Fibroblast of the aortic adventitia (primary cell): Measurements from ENCODE around the gene PRB3. TPM values are rescaled to one million over a fixed set of nuclear protein-coding genes. Genes with fewer than 3 reads are reported as not detected.
A peak's percentile ranks its signal among the peaks of the same experiment; 100 is the strongest.

Experiments used
- DNase-seq: peaks from one replicate; pipeline ENCODE4 v3.0.0-alpha.2; 2010; ENCODE audit warnings: low read depth
- H3K4me3 ChIP-seq: 2 replicates; pipeline ENCODE4 v1.5.1; 2011; ENCODE audit warnings: low read depth, mild to moderate bottlenecking, control low read depth, low read length, moderate library complexity
- CTCF ChIP-seq: IDR thresholded peaks from 2 replicates; pipeline ENCODE4 v1.5.1; 2011; ENCODE audit warnings: mild to moderate bottlenecking, low read length, control low read depth, inconsistent platforms; ENCODE audit not compliant: insufficient read depth
- total RNA-seq: library from RNA; depleted of rRNA; stranded (reverse); fragments of >200 nt; gene quantifications from 2 replicates; pipeline ENCODE4 v1.2.3, GENCODE V29; 2012; ENCODE audit warnings: low replicate concordance

PRB3 gene
- total RNA-seq, 1 donor = not detected

GRCh38 chr12:11240348-11240930, 29.1 kb downstream of the PRB3 start:
- no peak overlapping the region for H3K4me3 ChIP-seq
- no peak for DNase-seq
- no peak for TF ChIP-seq CTCF

GRCh38 chr12:11238275-11238674, 31.2 kb downstream of the PRB3 start:
- no peak overlapping the region for H3K4me3 ChIP-seq
- TF ChIP-seq CTCF = no peak
- no peak for DNase-seq

GRCh38 chr12:11233532-11233931, 36.0 kb downstream of the PRB3 start:
- TF ChIP-seq CTCF = no peak
- no peak for DNase-seq
- H3K4me3 ChIP-seq = no peak overlapping the region

- DNase-seq = peak; percentile 59
These were observed 41.1 kb downstream of the PRB3 start for GRCh38 chr12:11228296-11228879.

GRCh38 chr12:11227373-11227772, 42.1 kb downstream of the PRB3 start:
- no peak for TF ChIP-seq CTCF
- H3K4me3 ChIP-seq = no peak overlapping the region

More at GRCh38 chr12:11228296-11228879, 41.1 kb downstream of the PRB3 start:
- peak; percentile 77 for TF ChIP-seq CTCF
- H3K4me3 ChIP-seq = no peak overlapping the region

More at GRCh38 chr12:11227373-11227772, 42.1 kb downstream of the PRB3 start:
- DNase-seq = no peak

Other genes starting within 250 kb of the PRB3 start
- 6.3 and 6.5 TPM in 2 replicates for gene TAS2R19, start 247.1 kb downstream of the PRB3 start, total RNA-seq
- gene TAS2R31, start 238.3 kb downstream of the PRB3 start, total RNA-seq = 6.2 and 13.6 TPM in 2 replicates
- 4.7 and 8.8 TPM in 2 replicates for gene TAS2R46, start 207.4 kb downstream of the PRB3 start, total RNA-seq
- 1.3 and 2.3 TPM in 2 replicates for gene TAS2R43, start 177.4 kb downstream of the PRB3 start, total RNA-seq
- gene TAS2R30, start 135.1 kb downstream of the PRB3 start, total RNA-seq = 6.9 and 16.4 TPM in 2 replicates
- 6.5 and 8.3 TPM in 2 replicates for gene SMIM10L1, start 98.5 kb downstream of the PRB3 start, total RNA-seq
- not detected in 2 replicates for gene TAS2R42, start 82.8 kb downstream of the PRB3 start, total RNA-seq
- gene PRB4, start 40.7 kb upstream of the PRB3 start, total RNA-seq = not detected in 2 replicates
- gene PRB2, start 125.9 kb upstream of the PRB3 start, total RNA-seq = not detected in 2 replicates